ENCODE data around the gene AGTPBP1. TPM values are rescaled to one million over a fixed set of nuclear protein-coding genes. Genes with fewer than 3 reads are reported as not detected.

Gene AGTPBP1
- total and polyA plus RNA-seq, 8 donors: 2.9 to 46.1 (median 13.2) TPM

DNA sequence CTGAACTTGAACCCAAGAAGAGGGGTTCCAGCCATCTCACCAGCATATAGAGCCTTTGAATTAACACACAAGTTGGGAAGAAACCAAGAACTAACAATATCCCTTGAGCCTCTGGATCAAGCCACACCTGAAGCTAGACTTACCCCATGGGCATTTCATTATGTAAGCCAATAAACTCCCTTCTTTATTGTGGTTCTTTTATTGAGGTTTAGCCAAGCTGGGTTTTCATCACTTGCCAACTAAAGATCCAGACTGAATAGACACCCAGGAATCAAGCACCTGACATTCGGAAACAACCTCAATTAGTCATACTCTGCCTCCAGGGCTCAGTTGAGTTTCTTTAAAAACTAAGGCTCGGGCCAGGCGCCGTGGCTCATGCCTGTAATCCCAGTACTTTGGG lies 226.7 kb downstream of the AGTPBP1 start:
- DNase-seq: no peak
- no peaks in the 10 kb centered on the region for H3K4me1 ChIP-seq
- WGBS, 5 donors: 83 to 94% (median 91%) methylated on average over 4 of the region's 4 CpGs
- intact Hi-C loops (cut with DNase I; ENCODE audit: low total_unique reads): no loop called here
- H3K4me3 ChIP-seq: no peak overlapping the region
- no peaks in the 10 kb centered on the region for H3K36me3 ChIP-seq
- no peak overlapping the region for H3K27ac ChIP-seq
- no peak for TF ChIP-seq POLR2AphosphoS5 (IDR thresholded peaks at IDR 0.05)
- TF ChIP-seq EP300 (IDR thresholded peaks at IDR 0.05): no peak
- TF ChIP-seq, protein P1, sequence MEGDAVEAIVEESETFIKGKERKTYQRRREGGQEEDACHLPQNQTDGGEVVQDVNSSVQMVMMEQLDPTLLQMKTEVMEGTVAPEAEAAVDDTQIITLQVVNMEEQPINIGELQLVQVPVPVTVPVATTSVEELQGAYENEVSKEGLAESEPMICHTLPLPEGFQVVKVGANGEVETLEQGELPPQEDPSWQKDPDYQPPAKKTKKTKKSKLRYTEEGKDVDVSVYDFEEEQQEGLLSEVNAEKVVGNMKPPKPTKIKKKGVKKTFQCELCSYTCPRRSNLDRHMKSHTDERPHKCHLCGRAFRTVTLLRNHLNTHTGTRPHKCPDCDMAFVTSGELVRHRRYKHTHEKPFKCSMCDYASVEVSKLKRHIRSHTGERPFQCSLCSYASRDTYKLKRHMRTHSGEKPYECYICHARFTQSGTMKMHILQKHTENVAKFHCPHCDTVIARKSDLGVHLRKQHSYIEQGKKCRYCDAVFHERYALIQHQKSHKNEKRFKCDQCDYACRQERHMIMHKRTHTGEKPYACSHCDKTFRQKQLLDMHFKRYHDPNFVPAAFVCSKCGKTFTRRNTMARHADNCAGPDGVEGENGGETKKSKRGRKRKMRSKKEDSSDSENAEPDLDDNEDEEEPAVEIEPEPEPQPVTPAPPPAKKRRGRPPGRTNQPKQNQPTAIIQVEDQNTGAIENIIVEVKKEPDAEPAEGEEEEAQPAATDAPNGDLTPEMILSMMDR (IDR thresholded peaks at IDR 0.05): no peak
- TF ChIP-seq POLR2A (IDR thresholded peaks at IDR 0.05): no peak
- no peaks in the 10 kb centered on the region for H3K9me3 ChIP-seq
- peaks cover 0 to 11% (median 0%) of the 10 kb centered on the region in 3 donors for H3K27me3 ChIP-seq

- H3K36me3 ChIP-seq: no peaks in the 10 kb centered on the region
- TF ChIP-seq POLR2AphosphoS5 (IDR thresholded peaks at IDR 0.05) (no peak), POLR2A (IDR thresholded peaks at IDR 0.05) (no peak), EP300 (IDR thresholded peaks at IDR 0.05) (no peak)
- TF ChIP-seq, protein P1 (IDR thresholded peaks at IDR 0.05): no peak
- DNase-seq: no peak
- H3K27ac ChIP-seq: no peak overlapping the region
- no peaks in the 10 kb centered on the region for H3K4me1 ChIP-seq
- H3K4me3 ChIP-seq: no peak overlapping the region
- intact Hi-C loops (cut with DNase I; ENCODE audit: low total_unique reads): no loop called here
- H3K27me3 ChIP-seq: peaks cover 0 to 11% (median 0%) of the 10 kb centered on the region in 3 donors
- H3K9me3 ChIP-seq: no peaks in the 10 kb centered on the region
- 71 to 85% (median 73%) methylated on average over 6 to 8 of the region's 8 CpGs for WGBS, 5 donors
Observed at GRCh38 chr9:85514256-85514655, 227.5 kb downstream of the AGTPBP1 start.

- no peak for DNase-seq
- Histone ChIP-seq H3K4me3 (no peak overlapping the region), H3K27me3 (peaks cover 0 to 5% (median 0%) of the 10 kb centered on the region in 3 donors), H3K4me1 (no peaks in the 10 kb centered on the region), H3K9me3 (no peaks in the 10 kb centered on the region), H3K36me3 (no peaks in the 10 kb centered on the region), H3K27ac (no peak overlapping the region)
- TF ChIP-seq EP300 (IDR thresholded peaks at IDR 0.05): no peak
- TF ChIP-seq, protein P1 (IDR thresholded peaks at IDR 0.05): no peak
- no peak for TF ChIP-seq POLR2AphosphoS5 (IDR thresholded peaks at IDR 0.05)
- TF ChIP-seq POLR2A (IDR thresholded peaks at IDR 0.05): no peak
- intact Hi-C loops (cut with DNase I; ENCODE audit: low total_unique reads): no loop called here
Observed at GRCh38 chr9:85511746-85512145, 230.0 kb downstream of the AGTPBP1 start.

DNA sequence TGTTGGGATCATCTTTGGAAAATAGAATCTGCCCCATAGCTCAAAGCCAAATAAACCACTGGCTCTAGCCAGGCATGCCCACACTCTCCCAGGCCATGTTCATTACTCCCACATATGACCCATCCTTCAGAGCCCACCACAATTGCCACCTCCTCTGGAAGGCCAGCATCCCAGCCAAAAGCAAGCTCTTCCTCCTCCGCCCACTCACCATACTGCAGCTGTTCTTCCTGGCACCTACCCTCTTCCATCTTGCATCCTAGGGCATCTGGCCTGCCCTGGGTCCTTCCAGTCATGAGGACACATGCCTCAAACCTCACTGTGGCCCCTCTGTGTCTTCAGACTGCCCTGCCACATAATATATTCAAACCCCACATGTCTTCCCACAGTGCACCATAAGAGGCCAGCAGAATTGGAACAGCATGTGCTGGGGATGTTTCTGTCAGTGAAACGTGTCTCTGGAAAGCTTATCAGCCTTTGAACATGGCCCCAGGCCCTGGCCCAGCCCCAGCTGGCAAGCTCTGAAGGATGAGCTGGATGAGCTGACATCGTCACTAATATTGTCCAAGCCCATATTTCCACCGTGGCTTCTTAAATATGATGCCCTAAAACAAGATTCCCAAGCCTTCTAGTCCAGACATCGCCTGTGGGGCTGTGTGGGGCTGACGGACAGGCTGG lies 230.8 kb downstream of the AGTPBP1 start:
- H3K4me1 ChIP-seq: no peaks in the 10 kb centered on the region
- no peaks in the 10 kb centered on the region for H3K36me3 ChIP-seq
- 70 to 79% (median 74%) methylated on average over 6 of the region's 6 CpGs for WGBS, 5 donors
- no peak overlapping the region for H3K27ac ChIP-seq
- no peaks in the 10 kb centered on the region for H3K9me3 ChIP-seq
- TF ChIP-seq, protein P1 (IDR thresholded peaks at IDR 0.05): no peak
- no peak for TF ChIP-seq POLR2AphosphoS5 (IDR thresholded peaks at IDR 0.05)
- TF ChIP-seq EP300 (IDR thresholded peaks at IDR 0.05): no peak
- TF ChIP-seq POLR2A (IDR thresholded peaks at IDR 0.05): no peak
- DNase-seq: peak in 1 of 2 donors; percentile 47
- intact Hi-C loops (cut with DNase I; ENCODE audit: low total_unique reads): no loop called here
- no peak overlapping the region for H3K4me3 ChIP-seq
- peaks cover 0 to 5% (median 0%) of the 10 kb centered on the region in 3 donors for H3K27me3 ChIP-seq
